HCT116 (cell line): ENCODE data around the gene AFAP1L1. TPM values are rescaled to one million over a fixed set of nuclear protein-coding genes. Genes with fewer than 3 reads are reported as not detected.

ENCODE experiments used
- ATAC-seq: fragments of 200-7000 bp; cut with Tn5 transposase; 2 replicates; pipeline ENCODE4 v1.9.1; 2020; ENCODE audit warnings: mild to moderate bottlenecking, moderate library complexity
- BruUV-seq: library from RNA; stranded (reverse); fragments of 400-500 nt; replicated peaks from 2 replicates; lab custom pipeline; 2021; lab: Mats Ljungman, UMichigan
- CTCF ChIA-PET: fragments of 300-600 bp; sonication (Branson Sonifier 250); formaldehyde crosslinking; loops from one replicate; lab custom pipeline; 2021; ENCODE audit warnings: antibody characterized with exemption; lab: Charles Lee
- POLR2A ChIA-PET: fragments of 300-600, 350-600 bp; sonication (Branson Sonifier 250); formaldehyde crosslinking; loops from one replicate; lab custom pipeline; 2021; ENCODE audit warnings: antibody characterized with exemption; lab: Charles Lee
- RAD21 ChIA-PET, 2 experiments: fragments of 300-600 bp; sonication (Branson Sonifier 250); formaldehyde crosslinking; loops; one replicate each; lab custom pipeline; 2023; ENCODE audit warnings: low total read pairs in 2 of 2; ENCODE audit not compliant: uncharacterized antibody in 2 of 2, unreplicated experiment in 2 of 2, low non-redundant PET in 1 of 2; lab: Charles Lee
- DNase-seq: peaks from one replicate; pipeline ENCODE4 v3.0.0-alpha.2; 2010; ENCODE audit warnings: low read depth, low spot score
- H2AFZ ChIP-seq: fragments of 200-600 bp; shearing (Covaris generic), sonication (generic); 2 replicates; pipeline ENCODE4 v1.6.1; 2017; ENCODE audit warnings: low read depth, mixed run types, mixed read lengths, antibody characterized with exemption, low read length; ENCODE audit not compliant: poor library complexity, severe bottlenecking
- H3K27ac ChIP-seq: 2 replicates; pipeline ENCODE4 v1.5.1; 2012; ENCODE audit warnings: low read depth, low read length
- H3K27me3 ChIP-seq: fragments of 200-600 bp; sonication (generic); 2 replicates; pipeline ENCODE4 v1.6.1; 2016; ENCODE audit warnings: mixed run types, low read length, mixed read lengths; ENCODE audit not compliant: insufficient read depth
- H3K36me3 ChIP-seq, 2 experiments: fragments of 200-500 bp in 1 of 2; fragments of 200-600 bp in 1 of 2; sonication (Bioruptor generic) in 1 of 2; sonication (generic) in 1 of 2; 2 replicates each; pipeline versions ENCODE4 v1.5.1 to v1.6.1; 2014 to 2016; ENCODE audit warnings: low read length in 2 of 2, inconsistent platforms in 1 of 2, mixed read lengths in 1 of 2, mixed run types in 1 of 2; ENCODE audit not compliant: insufficient read depth in 2 of 2, control insufficient read depth in 1 of 2
- H3K4me1 ChIP-seq, 2 experiments: fragments of 200-600 bp in 1 of 2; sonication (generic) in 1 of 2; 2 replicates each; pipeline versions ENCODE4 v1.5.1 to v1.6.1; 2012 to 2017; ENCODE audit warnings: low read length in 2 of 2, inconsistent platforms in 1 of 2, mild to moderate bottlenecking in 1 of 2, mixed read lengths in 1 of 2, mixed run types in 1 of 2, moderate library complexity in 1 of 2; ENCODE audit not compliant: insufficient read depth in 2 of 2, control insufficient read depth in 1 of 2
- H3K4me2 ChIP-seq: fragments of 200-600 bp; sonication (generic); 2 replicates; pipeline ENCODE4 v1.6.1; 2017; ENCODE audit warnings: mixed run types, low read length, mixed read lengths
- H3K4me3 ChIP-seq, 2 experiments: fragments of 200-600 bp in 1 of 2; sonication (generic) in 1 of 2; replicated peaks in 1 of 2; 2 replicates each; pipeline ENCODE4 v1.5.1; 2011 to 2016; ENCODE audit warnings: low read length in 2 of 2, control low read depth in 1 of 2, low read depth in 1 of 2, mild to moderate bottlenecking in 1 of 2, mixed read lengths in 1 of 2, mixed run types in 1 of 2
- H3K79me2 ChIP-seq: fragments of 200-600 bp; sonication (generic); 2 replicates; pipeline ENCODE4 v1.6.1; 2017; ENCODE audit warnings: mild to moderate bottlenecking, mixed run types, low read length, moderate library complexity, mixed read lengths; ENCODE audit not compliant: insufficient read depth
- H3K9ac ChIP-seq: fragments of 200-600 bp; sonication (generic); 2 replicates; pipeline ENCODE4 v1.6.1; 2016; ENCODE audit warnings: low read length, mixed read lengths
- H3K9me2 ChIP-seq: fragments of 200-600 bp; sonication (generic), shearing (Covaris generic); 2 replicates; pipeline ENCODE4 v1.6.1; 2017; ENCODE audit warnings: mixed run types, mild to moderate bottlenecking, moderate library complexity; ENCODE audit not compliant: insufficient read depth
- H3K9me3 ChIP-seq, 2 experiments: fragments of 200-500 bp in 1 of 2; fragments of 200-600 bp in 1 of 2; sonication (Bioruptor generic) in 1 of 2; sonication (generic) in 1 of 2; 2 replicates each; pipeline ENCODE4 v1.6.1; 2014 to 2017; ENCODE audit warnings: low read length in 2 of 2, mixed read lengths in 2 of 2, inconsistent platforms in 1 of 2, low read depth in 1 of 2, mild to moderate bottlenecking in 1 of 2, mixed run types in 1 of 2, moderate library complexity in 1 of 2; ENCODE audit not compliant: control insufficient read depth in 1 of 2, insufficient read depth in 1 of 2
- H4K20me1 ChIP-seq: fragments of 200-600 bp; sonication (generic), shearing (Covaris generic); 2 replicates; pipeline ENCODE4 v1.6.1; 2017; ENCODE audit warnings: mixed run types, mild to moderate bottlenecking, moderate library complexity; ENCODE audit not compliant: insufficient read depth
- CEBPB ChIP-seq: IDR thresholded peaks from 2 replicates; pipeline ENCODE4 v1.6.1; 2012; ENCODE audit warnings: low read depth
- EZH2 ChIP-seq: fragments of 200-600 bp; sonication (generic); IDR thresholded peaks from 2 replicates; pipeline ENCODE4 v1.6.1; 2017; ENCODE audit warnings: antibody characterized with exemption, mixed run types
- EZH2phosphoT487 ChIP-seq: fragments of 200-600 bp; IDR thresholded peaks from 2 replicates; pipeline ENCODE4 v1.6.1; 2018; ENCODE audit warnings: antibody characterized with exemption, borderline replicate concordance
- JUND ChIP-seq: IDR thresholded peaks from 2 replicates; pipeline ENCODE4 v1.6.1; 2012
- POLR2A ChIP-seq: IDR thresholded peaks from 2 replicates; pipeline ENCODE4 v1.7.0; 2011; ENCODE audit warnings: borderline replicate concordance; ENCODE audit not compliant: insufficient read depth, insufficient read length; ENCODE audit errors: extremely low read depth
- POLR2AphosphoS5 ChIP-seq: IDR thresholded peaks from 2 replicates; pipeline ENCODE4 v1.6.1; 2011; ENCODE audit warnings: mild to moderate bottlenecking, low read depth, low read length, moderate library complexity
- SIN3A ChIP-seq: IDR thresholded peaks from 2 replicates; pipeline ENCODE4 v1.6.1; 2012; ENCODE audit warnings: low read depth
- YY1 ChIP-seq: IDR thresholded peaks from 2 replicates; pipeline ENCODE4 v1.6.1; 2011; ENCODE audit warnings: low read length, low read depth, moderate library complexity, mild to moderate bottlenecking; ENCODE audit not compliant: insufficient replicate concordance; ENCODE audit errors: extremely low read depth
- ZFX ChIP-seq: fragments of 450-650 bp; IDR thresholded peaks from 2 replicates; pipeline ENCODE4 v1.6.1; 2017
- ZNF274 ChIP-seq: fragments of 200-500 bp; sonication (Bioruptor generic); IDR thresholded peaks from 2 replicates; pipeline ENCODE4 v1.6.1; 2014; ENCODE audit warnings: mild to moderate bottlenecking, low read depth, low read length, inconsistent platforms
- intact Hi-C: fragments of 100-400 bp; cut with micrococcal nuclease; formaldehyde crosslinking; loops from 2 replicates; pipeline ENCODE4 v1.10.0; 2022
- total RNA-seq: library from RNA; stranded (reverse); gene quantifications from one replicate; pipeline ENCODE4 v1.2.1, GENCODE V29; 2021; ENCODE audit not compliant: unreplicated experiment
- TF ChIP-seq, protein P1 (sequence below), 3 experiments: fragments of 200-600 bp in 1 of 3; sonication (generic) in 1 of 3; IDR thresholded peaks in 2 of 3; conservative IDR thresholded peaks in 1 of 3; 2 replicates each; pipeline ENCODE4 v1.5.1; 2012 to 2017; ENCODE audit warnings: low read depth in 2 of 3, low read length in 2 of 3, antibody characterized with exemption in 1 of 3, borderline replicate concordance in 1 of 3, control low read depth in 1 of 3, mild to moderate bottlenecking in 1 of 3, mixed read lengths in 1 of 3, mixed run types in 1 of 3, moderate library complexity in 1 of 3; ENCODE audit not compliant: insufficient read depth in 1 of 3
- TF ChIP-seq, protein P2 (sequence below): IDR thresholded peaks from 2 replicates; pipeline ENCODE4 v1.6.1; 2012; ENCODE audit warnings: low read depth
- TF ChIP-seq, protein P3 (sequence below): IDR thresholded peaks from 2 replicates; pipeline ENCODE4 v1.6.1; 2011; ENCODE audit warnings: mild to moderate bottlenecking, low read length, moderate library complexity; ENCODE audit not compliant: insufficient replicate concordance; ENCODE audit errors: extremely low read depth

Gene AFAP1L1
- total RNA-seq, 1 experiment from 2014 or later: 4.3 TPM

DNA sequence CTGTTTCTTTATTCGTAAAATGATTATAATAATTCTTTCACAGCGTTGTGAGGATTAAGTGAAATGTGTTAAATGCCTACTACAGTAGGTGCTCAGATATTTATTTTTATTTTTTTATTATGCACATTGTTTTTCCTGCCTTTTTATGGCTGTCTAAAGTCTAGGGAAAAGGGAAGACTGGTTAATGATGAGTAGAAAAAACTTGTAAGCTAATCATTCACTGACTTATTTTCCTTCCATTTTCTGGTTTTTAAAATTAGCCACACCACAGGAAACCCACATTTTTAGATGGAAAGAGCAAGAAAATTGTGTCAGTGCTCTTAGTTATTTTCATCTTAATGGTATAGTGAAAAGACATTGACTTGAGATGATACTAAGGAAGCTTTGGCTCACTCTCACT lies 82.3 kb downstream of the AFAP1L1 start:
- H3K36me3 ChIP-seq: peaks cover 42 to 50% of the 10 kb centered on the region in 2 experiments
- no peaks in the 10 kb centered on the region for H3K9me2 ChIP-seq
- H3K4me1 ChIP-seq: peaks cover 7 to 14% of the 10 kb centered on the region in 2 experiments; a peak in 3 of 4 replicates
- H3K27me3 ChIP-seq: no peaks in the 10 kb centered on the region
- DNase-seq (no peak), ATAC-seq (no peak)
- peaks cover 47% of the 10 kb centered on the region for H3K79me2 ChIP-seq
- ChIA-PET RAD21 (no interaction called here), POLR2A (no interaction called here), CTCF (no interaction called here)
- no TSS peak for BruUV-seq
- H3K4me3 ChIP-seq: no peak overlapping the region
- TF ChIP-seq ZNF274: no peak
- no peak for TF ChIP-seq JUND
- no peak for TF ChIP-seq EZH2phosphoT487
- TF ChIP-seq POLR2AphosphoS5: no peak
- no peak for TF ChIP-seq POLR2A
- no peak for TF ChIP-seq CEBPB
- TF ChIP-seq, protein P1, sequence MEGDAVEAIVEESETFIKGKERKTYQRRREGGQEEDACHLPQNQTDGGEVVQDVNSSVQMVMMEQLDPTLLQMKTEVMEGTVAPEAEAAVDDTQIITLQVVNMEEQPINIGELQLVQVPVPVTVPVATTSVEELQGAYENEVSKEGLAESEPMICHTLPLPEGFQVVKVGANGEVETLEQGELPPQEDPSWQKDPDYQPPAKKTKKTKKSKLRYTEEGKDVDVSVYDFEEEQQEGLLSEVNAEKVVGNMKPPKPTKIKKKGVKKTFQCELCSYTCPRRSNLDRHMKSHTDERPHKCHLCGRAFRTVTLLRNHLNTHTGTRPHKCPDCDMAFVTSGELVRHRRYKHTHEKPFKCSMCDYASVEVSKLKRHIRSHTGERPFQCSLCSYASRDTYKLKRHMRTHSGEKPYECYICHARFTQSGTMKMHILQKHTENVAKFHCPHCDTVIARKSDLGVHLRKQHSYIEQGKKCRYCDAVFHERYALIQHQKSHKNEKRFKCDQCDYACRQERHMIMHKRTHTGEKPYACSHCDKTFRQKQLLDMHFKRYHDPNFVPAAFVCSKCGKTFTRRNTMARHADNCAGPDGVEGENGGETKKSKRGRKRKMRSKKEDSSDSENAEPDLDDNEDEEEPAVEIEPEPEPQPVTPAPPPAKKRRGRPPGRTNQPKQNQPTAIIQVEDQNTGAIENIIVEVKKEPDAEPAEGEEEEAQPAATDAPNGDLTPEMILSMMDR (IDR thresholded peaks at IDR 0.05 in 2 of 3, conservative IDR thresholded peaks at IDR 0.05 in 1 of 3; ENCODE audit: borderline replicate concordance in 1 of 3, insufficient read depth in 1 of 3, low read depth in 2 of 3, low read length in 2 of 3): no peak
- H2AFZ ChIP-seq: no peak overlapping the region
- H3K9me3 ChIP-seq: no peaks in the 10 kb centered on the region
- intact Hi-C loops: no loop called here
- H4K20me1 ChIP-seq: peaks cover 4% of the 10 kb centered on the region; the same call in 1 of the 2 replicates
- H3K9ac ChIP-seq: no peak overlapping the region
- no peak overlapping the region for H3K27ac ChIP-seq
- no peak overlapping the region for H3K4me2 ChIP-seq

DNA sequence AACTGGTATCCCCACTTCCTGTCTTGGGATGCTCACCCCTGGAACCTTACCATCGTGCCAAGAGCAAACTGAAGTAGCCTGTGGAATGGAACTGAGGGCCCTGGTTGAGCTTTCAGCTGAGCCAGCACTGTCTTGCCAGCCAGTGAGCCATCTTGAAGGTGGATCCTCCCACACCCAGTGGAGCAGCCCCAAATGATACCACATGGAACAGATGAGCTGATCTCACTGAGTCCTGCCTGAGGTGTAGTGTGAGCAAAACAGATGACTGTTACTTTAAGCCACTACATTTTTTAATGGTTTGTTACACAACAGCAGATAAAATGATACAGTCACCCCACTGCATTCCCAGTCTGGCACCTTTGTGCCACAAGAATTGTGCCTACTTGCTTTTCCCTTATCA lies 84.0 kb downstream of the AFAP1L1 start:
- no peak overlapping the region for H3K27ac ChIP-seq
- no TSS peak for BruUV-seq
- no peak overlapping the region for H3K9ac ChIP-seq
- H2AFZ ChIP-seq: no peak overlapping the region
- H3K4me2 ChIP-seq: no peak overlapping the region
- H3K27me3 ChIP-seq: no peaks in the 10 kb centered on the region
- no peak for ATAC-seq
- peaks cover 4% of the 10 kb centered on the region; the same call in 1 of the 2 replicates for H4K20me1 ChIP-seq
- H3K4me3 ChIP-seq: no peak overlapping the region
- ChIA-PET POLR2A (no interaction called here), CTCF (interaction anchor here (4.2 kb wide), 1 partner anchor 11 kb away, joined by 38 read pairs; no protein-coding TSS in a partner anchor), RAD21 (no interaction called here)
- H3K36me3 ChIP-seq: peaks cover 27 to 32% of the 10 kb centered on the region in 2 experiments
- peaks cover 30% of the 10 kb centered on the region for H3K79me2 ChIP-seq
- no peaks in the 10 kb centered on the region for H3K9me3 ChIP-seq
- no peak for DNase-seq
- intact Hi-C loops: no loop called here
- no peaks in the 10 kb centered on the region for H3K9me2 ChIP-seq
- H3K4me1 ChIP-seq: peaks cover 7 to 18% of the 10 kb centered on the region in 2 experiments; a peak in 3 of 4 replicates
- TF ChIP-seq, protein P2, sequence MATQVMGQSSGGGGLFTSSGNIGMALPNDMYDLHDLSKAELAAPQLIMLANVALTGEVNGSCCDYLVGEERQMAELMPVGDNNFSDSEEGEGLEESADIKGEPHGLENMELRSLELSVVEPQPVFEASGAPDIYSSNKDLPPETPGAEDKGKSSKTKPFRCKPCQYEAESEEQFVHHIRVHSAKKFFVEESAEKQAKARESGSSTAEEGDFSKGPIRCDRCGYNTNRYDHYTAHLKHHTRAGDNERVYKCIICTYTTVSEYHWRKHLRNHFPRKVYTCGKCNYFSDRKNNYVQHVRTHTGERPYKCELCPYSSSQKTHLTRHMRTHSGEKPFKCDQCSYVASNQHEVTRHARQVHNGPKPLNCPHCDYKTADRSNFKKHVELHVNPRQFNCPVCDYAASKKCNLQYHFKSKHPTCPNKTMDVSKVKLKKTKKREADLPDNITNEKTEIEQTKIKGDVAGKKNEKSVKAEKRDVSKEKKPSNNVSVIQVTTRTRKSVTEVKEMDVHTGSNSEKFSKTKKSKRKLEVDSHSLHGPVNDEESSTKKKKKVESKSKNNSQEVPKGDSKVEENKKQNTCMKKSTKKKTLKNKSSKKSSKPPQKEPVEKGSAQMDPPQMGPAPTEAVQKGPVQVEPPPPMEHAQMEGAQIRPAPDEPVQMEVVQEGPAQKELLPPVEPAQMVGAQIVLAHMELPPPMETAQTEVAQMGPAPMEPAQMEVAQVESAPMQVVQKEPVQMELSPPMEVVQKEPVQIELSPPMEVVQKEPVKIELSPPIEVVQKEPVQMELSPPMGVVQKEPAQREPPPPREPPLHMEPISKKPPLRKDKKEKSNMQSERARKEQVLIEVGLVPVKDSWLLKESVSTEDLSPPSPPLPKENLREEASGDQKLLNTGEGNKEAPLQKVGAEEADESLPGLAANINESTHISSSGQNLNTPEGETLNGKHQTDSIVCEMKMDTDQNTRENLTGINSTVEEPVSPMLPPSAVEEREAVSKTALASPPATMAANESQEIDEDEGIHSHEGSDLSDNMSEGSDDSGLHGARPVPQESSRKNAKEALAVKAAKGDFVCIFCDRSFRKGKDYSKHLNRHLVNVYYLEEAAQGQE: no peak
- TF ChIP-seq SIN3A: no peak
- TF ChIP-seq EZH2: no peak
- TF ChIP-seq EZH2phosphoT487: no peak
- TF ChIP-seq, protein P3, sequence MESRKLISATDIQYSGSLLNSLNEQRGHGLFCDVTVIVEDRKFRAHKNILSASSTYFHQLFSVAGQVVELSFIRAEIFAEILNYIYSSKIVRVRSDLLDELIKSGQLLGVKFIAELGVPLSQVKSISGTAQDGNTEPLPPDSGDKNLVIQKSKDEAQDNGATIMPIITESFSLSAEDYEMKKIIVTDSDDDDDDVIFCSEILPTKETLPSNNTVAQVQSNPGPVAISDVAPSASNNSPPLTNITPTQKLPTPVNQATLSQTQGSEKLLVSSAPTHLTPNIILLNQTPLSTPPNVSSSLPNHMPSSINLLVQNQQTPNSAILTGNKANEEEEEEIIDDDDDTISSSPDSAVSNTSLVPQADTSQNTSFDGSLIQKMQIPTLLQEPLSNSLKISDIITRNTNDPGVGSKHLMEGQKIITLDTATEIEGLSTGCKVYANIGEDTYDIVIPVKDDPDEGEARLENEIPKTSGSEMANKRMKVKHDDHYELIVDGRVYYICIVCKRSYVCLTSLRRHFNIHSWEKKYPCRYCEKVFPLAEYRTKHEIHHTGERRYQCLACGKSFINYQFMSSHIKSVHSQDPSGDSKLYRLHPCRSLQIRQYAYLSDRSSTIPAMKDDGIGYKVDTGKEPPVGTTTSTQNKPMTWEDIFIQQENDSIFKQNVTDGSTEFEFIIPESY: no peak
- TF ChIP-seq ZFX: no peak
- TF ChIP-seq JUND: no peak
- no peak for TF ChIP-seq YY1
